Upper lobe of left lung (tissue), 4 donors: ENCODE measurements around the gene NEU4.

ENCODE experiments used
- POLR2A ChIP-seq, 4 donors: fragments of 450-650 bp; IDR thresholded peaks; one replicate each; pipeline ENCODE4 v1.5.1; 2016 to 2017; ENCODE audit warnings: antibody characterized with exemption in 4 of 4, mild to moderate bottlenecking in 2 of 4
- TF ChIP-seq, protein P1 (sequence below), 6 experiments: fragments of 450-650 bp in 4 of 6; fragments of 200-600 bp in 2 of 6; sonication (generic) in 2 of 6; IDR thresholded peaks; one replicate each; pipeline ENCODE4 v1.5.1; 2016 to 2019; ENCODE audit warnings: antibody characterized with exemption in 6 of 6

DNA sequence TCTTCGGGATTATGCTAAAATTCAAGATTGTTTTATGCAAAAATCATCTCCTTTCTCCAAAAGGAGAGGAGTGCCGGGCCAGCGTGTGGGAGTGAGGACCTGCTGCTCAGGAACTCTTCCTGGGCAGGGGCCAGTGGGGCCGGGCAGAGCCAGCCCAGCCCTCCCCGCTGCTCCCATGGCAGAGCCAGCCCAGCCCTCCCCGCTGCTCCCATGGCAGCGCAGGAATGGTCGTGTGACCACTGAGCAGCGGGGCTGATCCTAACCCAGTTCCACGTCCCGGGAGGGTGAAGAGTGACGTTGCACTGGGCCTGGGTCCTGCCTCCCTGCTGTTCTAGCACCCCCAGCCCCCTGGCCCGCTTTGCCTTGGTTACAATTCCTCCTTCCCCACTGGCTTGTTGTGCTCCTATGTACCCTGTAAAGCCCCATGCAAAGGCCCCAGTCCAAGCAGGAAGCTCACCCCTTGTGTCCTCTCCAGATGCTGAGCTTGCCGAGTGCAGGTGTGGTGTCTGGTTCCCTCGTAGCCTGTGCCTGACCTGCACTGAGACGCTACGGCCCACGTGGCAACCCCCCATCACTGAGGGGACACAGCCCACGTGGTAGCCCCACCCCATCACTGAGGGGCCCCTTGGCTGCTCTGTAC, 11.4 kb upstream of the NEU4 start:
- TF ChIP-seq, protein P1, sequence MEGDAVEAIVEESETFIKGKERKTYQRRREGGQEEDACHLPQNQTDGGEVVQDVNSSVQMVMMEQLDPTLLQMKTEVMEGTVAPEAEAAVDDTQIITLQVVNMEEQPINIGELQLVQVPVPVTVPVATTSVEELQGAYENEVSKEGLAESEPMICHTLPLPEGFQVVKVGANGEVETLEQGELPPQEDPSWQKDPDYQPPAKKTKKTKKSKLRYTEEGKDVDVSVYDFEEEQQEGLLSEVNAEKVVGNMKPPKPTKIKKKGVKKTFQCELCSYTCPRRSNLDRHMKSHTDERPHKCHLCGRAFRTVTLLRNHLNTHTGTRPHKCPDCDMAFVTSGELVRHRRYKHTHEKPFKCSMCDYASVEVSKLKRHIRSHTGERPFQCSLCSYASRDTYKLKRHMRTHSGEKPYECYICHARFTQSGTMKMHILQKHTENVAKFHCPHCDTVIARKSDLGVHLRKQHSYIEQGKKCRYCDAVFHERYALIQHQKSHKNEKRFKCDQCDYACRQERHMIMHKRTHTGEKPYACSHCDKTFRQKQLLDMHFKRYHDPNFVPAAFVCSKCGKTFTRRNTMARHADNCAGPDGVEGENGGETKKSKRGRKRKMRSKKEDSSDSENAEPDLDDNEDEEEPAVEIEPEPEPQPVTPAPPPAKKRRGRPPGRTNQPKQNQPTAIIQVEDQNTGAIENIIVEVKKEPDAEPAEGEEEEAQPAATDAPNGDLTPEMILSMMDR (IDR thresholded peaks at IDR 0.05): no peak
- no peak for TF ChIP-seq POLR2A (IDR thresholded peaks at IDR 0.05)
